ENCODE measurements around the gene ACTRT2.

Gene ACTRT2

DNA sequence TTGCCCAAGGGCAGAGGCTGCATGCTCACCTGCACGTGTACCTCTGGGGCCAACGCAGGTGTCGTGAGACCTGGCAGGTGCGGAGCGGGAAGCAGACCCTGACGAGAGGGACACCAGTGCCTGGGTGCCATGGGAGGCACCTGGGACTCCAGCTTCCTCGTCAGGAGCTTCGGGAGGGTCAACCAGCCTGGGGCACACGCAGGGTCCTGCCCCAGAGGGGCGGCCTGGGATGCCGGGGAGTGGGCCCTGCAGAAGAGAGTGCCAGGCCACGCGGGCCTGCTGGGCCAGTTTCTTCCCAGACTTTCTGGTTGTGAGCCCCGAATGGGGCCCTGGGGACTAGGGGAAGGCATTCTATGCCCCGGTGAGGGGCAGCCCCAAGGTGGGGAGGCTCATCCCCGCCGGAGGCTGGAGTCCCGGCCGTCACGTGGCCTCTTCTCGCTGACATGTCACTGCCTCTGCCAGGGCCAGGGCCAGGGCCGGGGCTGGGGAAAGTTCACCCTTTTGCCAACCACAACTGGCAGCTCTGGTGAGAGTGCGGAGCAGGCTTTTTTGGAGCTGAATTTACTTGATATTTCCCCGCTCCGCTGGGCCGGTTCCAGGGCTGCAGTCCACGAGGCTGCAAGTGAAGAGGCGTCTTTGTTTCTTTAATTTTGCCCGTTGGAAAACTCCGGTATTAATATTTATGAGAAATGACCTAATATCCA is 38.5 kb upstream of the ACTRT2 start:
- DNase-seq, result no peak
- in situ Hi-C loops (cut with MboI; ENCODE audit: low pct_unique_long_range_greater_than_20kb, low sequenced_read_pairs), result no loop called here

GRCh38 chr1:2983319-2983705 is 38.0 kb upstream of the ACTRT2 start:
- DNase-seq, result no peak
- in situ Hi-C loops (cut with MboI; ENCODE audit: low pct_unique_long_range_greater_than_20kb, low sequenced_read_pairs), result no loop called here

DNA sequence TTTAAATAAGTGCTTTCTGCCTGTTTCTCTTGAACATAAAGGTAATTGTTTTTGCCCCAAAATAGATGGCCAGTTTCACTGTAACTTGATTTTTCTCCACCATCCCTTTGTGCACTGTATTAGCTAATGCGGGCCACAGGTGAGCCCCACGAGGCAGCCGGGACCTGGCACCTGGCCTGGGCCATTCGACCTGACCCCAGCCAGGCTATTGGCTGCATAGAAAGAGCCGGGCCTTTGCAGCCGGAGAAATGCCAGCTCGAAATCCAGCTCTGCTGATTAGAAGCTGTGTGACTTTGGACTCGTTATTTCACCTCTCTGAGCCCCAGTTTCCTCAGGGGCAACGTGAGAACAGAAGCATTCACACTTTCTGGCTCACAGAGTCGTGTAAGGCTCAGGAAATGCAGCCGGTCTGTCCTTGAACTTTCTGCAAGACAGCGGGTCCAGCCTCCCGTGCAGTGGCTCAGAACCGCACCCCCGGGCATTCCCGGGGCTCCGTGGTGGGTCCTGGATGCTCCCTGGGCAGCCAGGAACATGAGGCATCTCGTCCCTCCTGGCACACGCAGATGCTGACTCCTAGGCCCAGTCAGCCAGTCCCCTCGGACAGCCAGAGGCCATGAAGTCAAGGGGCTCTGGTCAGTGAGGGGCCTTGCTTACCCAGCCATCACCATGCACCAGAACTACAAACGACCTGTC is 37.4 kb upstream of the ACTRT2 start:
- DNase-seq, result no peak
- in situ Hi-C loops (cut with MboI; ENCODE audit: low pct_unique_long_range_greater_than_20kb, low sequenced_read_pairs), result no loop called here

- no peak for DNase-seq
- in situ Hi-C loops (cut with MboI; ENCODE audit: low pct_unique_long_range_greater_than_20kb, low sequenced_read_pairs), result no loop called here
Measured at GRCh38 chr1:2984399-2985061, 36.7 kb upstream of the ACTRT2 start.

- in situ Hi-C loops (cut with MboI; ENCODE audit: low pct_unique_long_range_greater_than_20kb, low sequenced_read_pairs), result no loop called here
Measured at GRCh38 chr1:2985067-2985561, 36.2 kb upstream of the ACTRT2 start.

DNA sequence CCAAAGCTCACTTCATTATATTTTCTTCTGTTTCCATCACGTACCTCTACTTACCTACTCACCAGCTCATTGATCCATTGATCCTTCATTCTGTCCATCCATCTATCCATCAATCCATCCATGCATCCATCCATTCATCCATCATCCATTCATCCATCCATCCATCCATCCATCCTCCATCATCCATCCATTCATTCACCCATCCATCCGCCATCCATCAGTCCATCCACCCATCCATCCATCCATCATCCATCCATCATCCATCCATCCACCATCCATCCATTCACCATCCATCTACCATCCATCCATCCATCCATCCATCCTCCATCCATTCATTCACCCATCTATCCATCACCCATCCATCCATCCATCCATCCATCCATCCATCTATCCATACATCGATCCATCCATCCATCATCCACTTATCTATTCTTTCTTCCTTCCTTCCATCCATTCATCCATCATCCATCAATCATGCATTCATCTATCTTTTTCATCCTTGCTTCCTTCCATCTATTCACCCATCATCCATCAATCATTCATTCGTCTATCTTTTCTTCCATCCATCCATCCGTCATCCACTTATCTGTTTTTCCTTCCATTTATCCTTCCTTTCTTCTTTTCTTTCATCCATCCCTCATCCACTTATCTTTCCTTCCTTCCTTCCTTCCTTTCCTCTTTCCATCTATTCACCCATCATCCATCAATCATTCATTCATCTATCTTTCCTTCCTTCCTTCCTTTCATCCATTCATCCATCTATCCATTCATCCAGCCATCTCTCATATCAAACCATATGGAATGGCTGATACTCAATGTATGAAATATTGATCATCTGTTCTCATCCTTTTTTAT is 35.3 kb upstream of the ACTRT2 start:
- DNase-seq, result no peak

More at GRCh38 chr1:2985067-2985561, 36.2 kb upstream of the ACTRT2 start:
- DNase-seq, result no peak

DNA sequence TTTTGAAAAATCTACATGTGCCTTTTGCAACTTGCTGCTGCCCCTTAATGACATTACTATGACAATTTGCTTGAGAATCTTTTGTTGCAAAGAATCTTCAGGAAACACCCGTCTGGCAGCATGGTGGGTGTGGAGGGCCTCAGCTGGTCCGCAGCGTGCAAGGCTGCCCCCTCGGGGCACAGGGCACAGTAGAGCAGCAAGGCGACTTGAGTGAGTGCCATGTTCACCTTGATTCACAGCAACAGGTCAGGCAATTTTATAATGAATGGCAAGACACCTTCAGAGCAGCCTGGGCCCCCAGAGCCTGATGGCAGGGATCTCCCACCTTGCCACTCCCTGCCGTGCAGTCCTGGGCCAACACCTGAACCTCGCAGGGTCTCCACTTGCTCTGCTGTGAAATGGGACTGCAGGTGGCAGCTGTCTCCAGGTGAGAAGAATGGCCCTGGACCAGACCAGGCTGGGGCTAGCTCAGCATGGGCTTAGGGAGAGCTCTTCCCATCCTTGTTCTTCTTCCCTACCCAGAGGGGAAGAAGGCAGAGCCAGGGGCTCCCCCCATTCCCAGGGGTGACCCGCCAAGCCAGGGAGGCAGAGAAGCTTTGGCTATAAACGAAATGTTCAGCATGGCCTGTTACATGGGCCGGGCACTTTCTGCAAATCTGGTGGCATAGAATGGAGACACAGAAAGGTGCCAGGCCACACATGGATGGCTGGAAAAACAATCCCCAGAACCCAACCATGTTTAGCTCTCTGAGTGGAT is 34.5 kb upstream of the ACTRT2 start:
- DNase-seq, result no peak
- in situ Hi-C loops (cut with MboI; ENCODE audit: low pct_unique_long_range_greater_than_20kb, low sequenced_read_pairs), result no loop called here

More for the DNA sequence above, 35.3 kb upstream of the ACTRT2 start:
- in situ Hi-C loops (cut with MboI; ENCODE audit: low pct_unique_long_range_greater_than_20kb, low sequenced_read_pairs), result no loop called here

DNA sequence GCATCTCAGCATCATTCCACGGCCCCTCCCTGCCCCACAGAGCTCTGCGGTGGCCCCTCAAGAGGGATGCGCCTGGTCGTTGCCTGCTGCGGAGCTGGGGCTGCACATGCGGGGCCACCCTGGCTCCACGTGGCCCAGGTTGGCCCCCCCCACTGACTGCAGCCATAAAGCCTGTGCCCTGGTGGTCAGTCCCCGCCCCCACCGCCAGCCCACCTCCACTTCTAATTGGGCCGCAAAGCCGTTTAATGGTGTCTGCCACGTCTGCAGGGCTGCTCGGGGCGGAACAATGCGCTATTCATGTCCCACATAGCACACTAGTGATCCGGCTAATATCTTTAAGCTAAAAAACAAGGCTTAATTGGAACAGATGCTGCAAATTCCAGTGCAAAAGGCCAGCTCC is 33.5 kb upstream of the ACTRT2 start:
- DNase-seq, result no peak
- in situ Hi-C loops (cut with MboI; ENCODE audit: low pct_unique_long_range_greater_than_20kb, low sequenced_read_pairs), result no loop called here

- in situ Hi-C loops (cut with MboI; ENCODE audit: low pct_unique_long_range_greater_than_20kb, low sequenced_read_pairs), result no loop called here
- no peak for DNase-seq
Measured at GRCh38 chr1:2988256-2988655, 33.0 kb upstream of the ACTRT2 start.

- no peak for DNase-seq
- in situ Hi-C loops (cut with MboI; ENCODE audit: low pct_unique_long_range_greater_than_20kb, low sequenced_read_pairs), result no loop called here
Measured at GRCh38 chr1:2989185-2989584, 32.1 kb upstream of the ACTRT2 start.

DNA sequence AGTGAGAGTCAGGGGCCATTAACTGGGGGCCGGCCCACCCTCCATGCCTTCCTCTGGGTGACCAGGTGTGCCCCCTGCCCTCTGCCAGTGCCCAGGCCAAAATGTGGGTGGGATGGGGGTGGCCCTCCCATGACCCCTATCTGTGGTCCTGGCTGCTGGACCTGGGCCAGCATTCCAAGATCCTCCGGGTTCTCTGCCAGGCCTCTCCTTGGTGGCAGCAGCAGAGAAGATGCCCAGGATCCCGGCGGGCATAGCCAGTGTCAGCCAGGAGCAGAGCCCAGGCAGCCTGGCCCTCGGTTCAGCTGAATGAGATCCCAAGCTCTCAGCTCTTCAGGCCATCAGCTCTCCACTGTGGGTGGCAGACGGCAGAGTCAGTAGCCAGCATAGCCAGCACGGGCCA is 31.3 kb upstream of the ACTRT2 start:
- in situ Hi-C loops (cut with MboI; ENCODE audit: low pct_unique_long_range_greater_than_20kb, low sequenced_read_pairs), result no loop called here
- DNase-seq, result no peak

DNA sequence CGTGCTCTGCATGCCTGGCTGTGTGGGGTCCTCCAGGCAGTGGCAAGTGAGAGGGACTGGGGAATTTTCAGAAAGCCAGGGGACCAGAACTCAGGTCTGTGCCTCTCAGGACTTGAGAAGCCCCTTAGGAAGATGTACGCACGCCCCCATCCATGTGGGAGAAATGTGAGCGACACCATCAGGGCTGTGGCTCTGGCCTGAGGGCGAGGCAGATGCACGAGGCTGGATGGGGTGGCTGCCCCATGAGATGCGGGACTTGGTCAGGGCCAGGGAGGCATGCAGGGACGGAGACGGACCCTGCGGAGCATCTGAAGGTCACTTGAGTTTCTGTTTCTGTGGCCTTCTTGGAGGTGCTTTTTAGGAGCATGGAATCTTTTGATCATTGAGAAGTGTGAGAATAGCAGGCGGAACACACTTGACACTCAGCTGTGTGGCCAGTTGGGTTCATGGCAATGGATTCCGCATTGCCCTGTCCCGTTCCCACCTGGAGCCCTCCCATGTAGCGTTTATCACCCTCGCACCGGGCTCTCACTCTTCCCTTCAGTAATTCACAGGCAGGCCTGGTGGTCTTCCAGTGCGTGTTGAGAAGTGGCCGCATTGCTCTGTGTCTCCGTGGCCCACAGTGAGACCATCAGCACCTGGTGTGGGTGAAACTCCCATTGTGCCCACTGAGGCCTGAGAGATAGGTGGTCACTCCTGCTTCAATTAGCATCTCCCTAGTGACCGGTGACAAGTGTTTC is 30.7 kb upstream of the ACTRT2 start:
- in situ Hi-C loops (cut with MboI; ENCODE audit: low pct_unique_long_range_greater_than_20kb, low sequenced_read_pairs), result no loop called here
- DNase-seq, result no peak

DNA sequence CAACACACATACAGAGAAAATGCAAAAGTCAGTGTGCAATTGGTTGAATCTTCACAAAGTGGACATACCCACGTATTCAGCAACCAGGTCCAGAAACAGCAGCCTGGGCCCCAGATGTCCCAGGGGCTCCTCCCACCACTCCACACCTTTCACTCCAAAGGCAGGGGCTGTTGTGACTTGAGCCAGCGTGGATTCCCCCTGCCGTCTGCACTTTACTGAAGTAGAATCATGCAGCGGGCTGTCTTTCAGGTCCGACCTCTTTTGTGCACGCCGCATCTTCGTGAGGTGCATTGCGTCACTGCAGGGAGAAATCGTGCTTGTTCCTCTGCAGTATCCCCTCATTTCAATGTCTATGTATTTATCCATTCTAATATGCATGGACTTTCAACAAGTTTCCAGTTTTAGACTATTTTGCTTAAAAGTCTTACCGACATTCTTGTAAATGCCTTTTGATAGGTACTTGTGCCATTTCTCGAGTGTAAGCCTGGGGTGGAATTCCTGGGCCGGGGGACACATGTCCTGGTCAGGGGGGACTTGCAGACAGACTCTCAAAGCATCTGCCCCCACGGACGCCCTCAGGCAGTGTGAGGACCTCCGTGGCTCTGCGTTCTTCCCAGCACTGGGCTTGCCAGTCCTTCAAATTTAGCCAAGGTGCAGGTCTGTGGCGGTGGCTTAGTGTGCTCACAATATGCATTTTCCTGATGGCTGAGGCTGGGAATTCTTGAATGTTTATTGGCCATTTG is 29.3 kb upstream of the ACTRT2 start:
- no peak for DNase-seq
- in situ Hi-C loops (cut with MboI; ENCODE audit: low pct_unique_long_range_greater_than_20kb, low sequenced_read_pairs), result no loop called here

GRCh38 chr1:2998503-2999100 is 22.7 kb upstream of the ACTRT2 start:
- DNase-seq, result no peak
- in situ Hi-C loops (cut with MboI; ENCODE audit: low pct_unique_long_range_greater_than_20kb, low sequenced_read_pairs), result no loop called here

DNA sequence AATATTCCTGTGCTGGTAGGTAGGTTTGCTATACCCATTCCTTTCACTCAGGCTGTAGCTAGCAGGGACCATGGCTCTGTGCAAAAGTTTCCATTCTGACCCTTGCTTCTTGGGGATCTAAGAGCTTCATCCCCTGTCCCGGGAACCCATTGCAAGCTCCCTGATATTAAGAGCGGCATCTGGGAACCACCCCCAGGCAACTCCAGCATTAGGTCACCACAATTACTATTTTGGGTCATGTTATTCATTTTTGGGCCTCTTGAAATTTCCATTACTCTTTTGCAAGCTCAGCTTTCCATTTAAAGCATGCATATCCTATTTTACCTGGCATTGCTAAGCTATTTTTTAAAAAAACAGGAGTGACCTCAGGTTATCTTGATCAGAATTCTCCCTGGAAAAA is 22.1 kb upstream of the ACTRT2 start:
- in situ Hi-C loops (cut with MboI; ENCODE audit: low pct_unique_long_range_greater_than_20kb, low sequenced_read_pairs), result no loop called here

DNA sequence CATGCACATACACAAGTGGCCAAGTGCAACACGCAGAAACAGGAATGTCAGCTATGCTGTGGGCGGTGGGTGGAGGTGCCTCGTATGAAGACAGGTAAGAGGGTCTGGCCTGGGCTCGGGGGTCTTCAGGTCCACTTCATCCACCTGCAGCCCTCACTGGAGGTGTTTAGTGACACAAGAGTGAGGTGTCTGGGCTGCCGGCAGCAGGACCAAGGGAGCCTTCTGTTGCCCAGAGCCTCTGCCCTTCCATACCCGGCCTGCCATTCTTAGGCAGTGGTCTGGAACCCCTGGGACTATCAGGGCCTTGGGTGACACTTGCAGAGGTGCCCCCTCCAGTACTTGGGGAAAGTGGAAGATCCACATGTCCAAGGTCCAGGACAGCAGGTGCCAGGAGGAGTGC is 21.7 kb upstream of the ACTRT2 start:
- in situ Hi-C loops (cut with MboI; ENCODE audit: low pct_unique_long_range_greater_than_20kb, low sequenced_read_pairs), result no loop called here

More for the DNA sequence above, 22.1 kb upstream of the ACTRT2 start:
- DNase-seq, result no peak

GRCh38 chr1:3000214-3000613 is 21.1 kb upstream of the ACTRT2 start:
- no peak for DNase-seq
- in situ Hi-C loops (cut with MboI; ENCODE audit: low pct_unique_long_range_greater_than_20kb, low sequenced_read_pairs), result no loop called here

More for the DNA sequence above, 21.7 kb upstream of the ACTRT2 start:
- DNase-seq, result no peak
